CD4-positive, alpha-beta T cell (primary cell): ENCODE data around the gene C7. TPM values are rescaled to one million over a fixed set of nuclear protein-coding genes. Genes with fewer than 3 reads are reported as not detected.
"Not testable (repeated sequence)": the region's sequence is repeated elsewhere in the genome, so short reads cannot be mapped to it uniquely, and the experiment has no call there.

Experiments used
- ATAC-seq: fragments of 200-7000 bp; cut with Tn5 transposase; one replicate; pipeline ENCODE4 v1.10.0; 2022; ENCODE audit warnings: mild to moderate bottlenecking; ENCODE audit not compliant: poor library complexity
- CTCF ChIA-PET: fragments of 350-600 bp; sonication (Branson Sonifier 250); formaldehyde crosslinking; loops from one replicate; lab custom pipeline; 2021; ENCODE audit warnings: antibody characterized with exemption, inconsistent platforms; lab: Charles Lee
- POLR2A ChIA-PET: fragments of 350-600 bp; sonication (Branson Sonifier 250); formaldehyde crosslinking; loops from one replicate; lab custom pipeline; 2021; ENCODE audit warnings: antibody characterized with exemption, inconsistent platforms; lab: Charles Lee
- DNase-seq, 14 experiments: peaks; one replicate each; pipeline ENCODE4 v3.0.0-alpha.2; 2013 to 2020; ENCODE audit warnings: mixed read lengths in 2 of 14
- H3K27ac ChIP-seq, 2 donors: one replicate each; pipeline versions ENCODE4 v1.5.1 to v1.7.0; 2013; ENCODE audit warnings: low read length in 2 of 2, low read depth in 1 of 2, mild to moderate bottlenecking in 1 of 2
- H3K27me3 ChIP-seq, 2 experiments: 1 replicate in 1 of 2; 2 replicates in 1 of 2; pipeline versions ENCODE4 v1.6.1 to v1.7.0; 2013; ENCODE audit warnings: low read length in 2 of 2, control low read depth in 1 of 2, mild to moderate bottlenecking in 1 of 2, moderate library complexity in 1 of 2; ENCODE audit not compliant: insufficient read depth in 2 of 2, control insufficient read depth in 1 of 2
- H3K36me3 ChIP-seq: one replicate; pipeline ENCODE4 v1.6.1; 2013; ENCODE audit warnings: low read length, control low read depth; ENCODE audit not compliant: insufficient read depth
- H3K4me1 ChIP-seq: one replicate; pipeline ENCODE4 v1.6.1; 2013; ENCODE audit warnings: low read length, control low read depth; ENCODE audit not compliant: insufficient read depth
- H3K4me3 ChIP-seq: one replicate; pipeline ENCODE4 v1.5.1; 2013; ENCODE audit warnings: mild to moderate bottlenecking, low read length, moderate library complexity
- H3K9me3 ChIP-seq, 2 experiments: 1 replicate in 1 of 2; 2 replicates in 1 of 2; pipeline versions ENCODE4 v1.6.1 to v1.7.0; 2013; ENCODE audit warnings: low read length in 2 of 2, mild to moderate bottlenecking in 2 of 2, control low read depth in 1 of 2, moderate library complexity in 1 of 2; ENCODE audit not compliant: control insufficient read depth in 1 of 2, insufficient read depth in 1 of 2
- H3K27ac Mint-ChIP-seq: one replicate; pipeline ENCODE4 v1.8.0; 2020; ENCODE audit warnings: mixed read lengths
- H3K27me3 Mint-ChIP-seq: one replicate; pipeline ENCODE4 v1.8.0; 2021; ENCODE audit warnings: mixed read lengths
- H3K36me3 Mint-ChIP-seq: one replicate; pipeline ENCODE4 v1.8.0; 2021; ENCODE audit warnings: low read depth, mixed read lengths
- H3K4me1 Mint-ChIP-seq: one replicate; pipeline ENCODE4 v1.8.0; 2021; ENCODE audit warnings: low read depth, mixed read lengths
- H3K4me3 Mint-ChIP-seq: one replicate; pipeline ENCODE4 v1.8.0; 2020; ENCODE audit warnings: mild to moderate bottlenecking, mixed read lengths
- H3K9me3 Mint-ChIP-seq: one replicate; pipeline ENCODE4 v1.8.0; 2020; ENCODE audit warnings: mixed read lengths
- CTCF ChIP-seq: fragments of 200-600 bp; IDR thresholded peaks from one replicate; pipeline ENCODE4 v1.8.0; 2022; ENCODE audit warnings: antibody characterized with exemption, mild to moderate bottlenecking
- intact Hi-C, 2 experiments: fragments of 100-400 bp; cut with DNase I in 1 of 2; cut with micrococcal nuclease in 1 of 2; formaldehyde crosslinking; loops; one replicate each; pipeline versions ENCODE4 v1.15.1 to v1.9.0; 2023 to 2025; cut with DNase I, micrococcal nuclease
- total RNA-seq, 174 experiments: library from RNA in 2 of 174; stranded (reverse) in 2 of 174; gene quantifications; one replicate each; pipeline ENCODE4 v1.2.3 and lab custom pipeline; 2021 to 2026

The C7 gene
- total RNA-seq, 2 experiments from 2014 or later: not detected

- peaks cover 4% of the 10 kb centered on the region for H3K27me3 Mint-ChIP-seq
These were observed 39.9 kb upstream of the C7 start for GRCh38 chr5:40869384-40869783.

GRCh38 chr5:40871177-40871576 is 38.1 kb upstream of the C7 start:
- TF ChIP-seq CTCF: no peak
- POLR2A ChIA-PET: no interaction called here
- Histone ChIP-seq H3K4me3 (no peak overlapping the region), H3K36me3 (no peaks in the 10 kb centered on the region), H3K9me3 (no peaks in the 10 kb centered on the region), H3K27me3 (no peaks in the 10 kb centered on the region), H3K27ac (no peak overlapping the region), H3K4me1 (no peaks in the 10 kb centered on the region)
- peaks cover 4% of the 10 kb centered on the region for H3K27me3 Mint-ChIP-seq
- H3K4me1 Mint-ChIP-seq: no peaks in the 10 kb centered on the region
- no peak overlapping the region for H3K4me3 Mint-ChIP-seq
- H3K9me3 Mint-ChIP-seq: no peaks in the 10 kb centered on the region
- intact Hi-C loops: no loop called here
- no peak for ATAC-seq
- no peak overlapping the region for H3K27ac Mint-ChIP-seq
- no peak for DNase-seq
- H3K36me3 Mint-ChIP-seq: no peaks in the 10 kb centered on the region
- CTCF ChIA-PET: no interaction called here

More at GRCh38 chr5:40869384-40869783, 39.9 kb upstream of the C7 start:
- Mint-ChIP-seq H3K27ac (no peak overlapping the region), H3K4me1 (no peaks in the 10 kb centered on the region), H3K4me3 (no peak overlapping the region), H3K9me3 (peaks cover 4% of the 10 kb centered on the region), H3K36me3 (peaks cover 6% of the 10 kb centered on the region)
- H3K27ac ChIP-seq: no peak overlapping the region
- H3K27me3 ChIP-seq: no peaks in the 10 kb centered on the region
- no peaks in the 10 kb centered on the region for H3K9me3 ChIP-seq
- ATAC-seq: no peak
- ChIA-PET POLR2A (no interaction called here), CTCF (no interaction called here)
- intact Hi-C loops: no loop called here
- no peak for TF ChIP-seq CTCF
- H3K36me3 ChIP-seq: no peaks in the 10 kb centered on the region
- DNase-seq: no peak
- no peaks in the 10 kb centered on the region for H3K4me1 ChIP-seq
- H3K4me3 ChIP-seq: no peak overlapping the region

GRCh38 chr5:40872253-40872652 is 37.0 kb upstream of the C7 start:
- H3K4me1 Mint-ChIP-seq, H3K4me3 Mint-ChIP-seq, POLR2A ChIA-PET, H3K36me3 Mint-ChIP-seq, H3K27me3 Mint-ChIP-seq, H3K27ac Mint-ChIP-seq, H3K9me3 ChIP-seq, H3K9me3 Mint-ChIP-seq, DNase-seq, ATAC-seq, CTCF ChIA-PET, H3K36me3 ChIP-seq, H3K4me3 ChIP-seq, intact Hi-C loops, H3K27ac ChIP-seq, H3K4me1 ChIP-seq, H3K27me3 ChIP-seq: not testable (repeated sequence)

- POLR2A ChIA-PET: no interaction called here
- no peak for DNase-seq
- CTCF ChIA-PET: no interaction called here
- no peaks in the 10 kb centered on the region for H3K36me3 ChIP-seq
- no peaks in the 10 kb centered on the region for H3K9me3 ChIP-seq
- H3K4me3 ChIP-seq: no peak overlapping the region
- Mint-ChIP-seq H3K4me1 (no peaks in the 10 kb centered on the region), H3K36me3 (no peaks in the 10 kb centered on the region), H3K27me3 (peaks cover 4% of the 10 kb centered on the region), H3K4me3 (no peak overlapping the region), H3K27ac (no peak overlapping the region), H3K9me3 (no peaks in the 10 kb centered on the region)
- no peak for ATAC-seq
- TF ChIP-seq CTCF: no peak
- intact Hi-C loops: no loop called here
- H3K27ac ChIP-seq: no peak overlapping the region
- no peaks in the 10 kb centered on the region for H3K27me3 ChIP-seq
- no peaks in the 10 kb centered on the region for H3K4me1 ChIP-seq
These were observed 35.9 kb upstream of the C7 start for GRCh38 chr5:40873286-40873880.
